Smooth muscle cell (in vitro differentiated cells): ENCODE measurements around the gene HTR7. TPM values are rescaled to one million over a fixed set of nuclear protein-coding genes. Genes with fewer than 3 reads are reported as not detected.

Source experiments
- DNase-seq: peaks from one replicate; lab custom pipeline; 2025; ENCODE audit not compliant: unreplicated experiment; lab: John Stamatoyannopoulos, UW
- H2AFZ ChIP-seq: fragments of 200-600 bp; sonication (generic); 2 replicates; pipeline ENCODE4 v1.6.0; 2016; ENCODE audit warnings: antibody characterized with exemption, low read depth, mild to moderate bottlenecking
- H3F3A ChIP-seq: fragments of 200-600 bp; sonication (generic); 2 replicates; pipeline ENCODE4 v1.6.0; 2017; ENCODE audit warnings: antibody characterized with exemption, low read depth
- H3K27ac ChIP-seq: fragments of 200-600 bp; sonication (generic); 2 replicates; pipeline ENCODE4 v1.5.1; 2016; ENCODE audit warnings: low read depth, mild to moderate bottlenecking
- H3K27me3 ChIP-seq: fragments of 200-600 bp; sonication (generic); 2 replicates; pipeline ENCODE4 v1.6.1; 2016; ENCODE audit warnings: low read depth, mild to moderate bottlenecking
- H3K36me3 ChIP-seq: fragments of 200-600 bp; sonication (generic); 2 replicates; pipeline ENCODE4 v1.5.1; 2016; ENCODE audit warnings: low read depth
- H3K4me1 ChIP-seq: fragments of 200-600 bp; sonication (generic); 2 replicates; pipeline ENCODE4 v1.5.1; 2016; ENCODE audit warnings: low read depth
- H3K4me2 ChIP-seq: fragments of 200-600 bp; sonication (generic); 2 replicates; pipeline ENCODE4 v1.6.0; 2016; ENCODE audit warnings: mild to moderate bottlenecking
- H3K4me3 ChIP-seq: fragments of 200-600 bp; sonication (generic); 2 replicates; pipeline ENCODE4 v1.5.1; 2016; ENCODE audit warnings: mild to moderate bottlenecking
- H3K79me2 ChIP-seq: fragments of 200-600 bp; sonication (generic); 2 replicates; pipeline ENCODE4 v1.6.0; 2016; ENCODE audit warnings: low read depth, mild to moderate bottlenecking
- H3K9ac ChIP-seq: fragments of 200-600 bp; sonication (generic); 2 replicates; pipeline ENCODE4 v1.6.0; 2016; ENCODE audit warnings: low read depth
- H3K9me3 ChIP-seq: fragments of 200-600 bp; sonication (generic); replicated peaks from 2 replicates; pipeline ENCODE4 v1.5.1; 2016; ENCODE audit warnings: low read depth
- H4K20me1 ChIP-seq: fragments of 200-600 bp; sonication (generic); 2 replicates; pipeline ENCODE4 v1.6.0; 2016; ENCODE audit warnings: low read depth
- WGBS: methylation state at CpG from one replicate; pipeline ENCODE4 v1.1.7; 2016; ENCODE audit warnings: low lambda C conversion rate; 5-methylcytosine and 5-hydroxymethylcytosine counted together
- polyA plus RNA-seq: library from polyadenylated mRNA; unstranded; fragments of >200 nt; fragmentation: Nextera tagmentation; extraction: Ambion mirVana; gene quantifications from 2 replicates; pipeline ENCODE4 v1.2.1, GENCODE V29; 2016
- total RNA-seq: library from RNA; depleted of rRNA; stranded (reverse); fragments of >200 nt; gene quantifications from 2 replicates; pipeline ENCODE4 v1.2.3, GENCODE V29; 2014
- TF ChIP-seq, protein P1 (sequence below): fragments of 200-600 bp; sonication (generic); IDR thresholded peaks from 2 replicates; pipeline ENCODE4 v1.5.1; 2017; ENCODE audit warnings: borderline replicate concordance, mild to moderate bottlenecking, antibody characterized with exemption; ENCODE audit not compliant: insufficient read depth, poor library complexity, severe bottlenecking

Gene HTR7
- total and polyA plus RNA-seq, 2 experiments from 2014 or later: 3.7 to 10.7 TPM

DNA sequence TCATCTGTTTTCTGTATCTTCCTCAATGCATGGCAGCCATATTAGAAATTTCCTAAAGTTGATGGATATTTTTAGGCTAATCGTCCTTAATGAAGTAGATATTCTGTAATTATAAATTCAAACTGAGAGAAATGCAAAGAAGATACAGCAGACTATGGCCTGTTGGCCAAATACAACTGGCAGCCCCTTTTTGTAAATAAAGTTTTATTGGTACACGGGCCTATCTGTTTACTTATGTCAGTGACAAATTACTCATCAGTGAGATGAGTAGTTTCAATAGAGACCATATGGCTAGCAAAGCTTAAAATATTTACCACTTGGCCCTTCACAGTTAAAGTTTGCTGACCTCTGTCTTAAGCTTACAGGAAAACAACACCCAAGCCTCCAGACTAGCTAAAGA, 112.3 kb downstream of the HTR7 start:
- Histone ChIP-seq H3K4me2 (no peak overlapping the region), H3K27me3 (no peaks in the 10 kb centered on the region), H3K4me1 (no peaks in the 10 kb centered on the region), H3K9me3 (no peaks in the 10 kb centered on the region), H3K79me2 (no peaks in the 10 kb centered on the region), H3F3A (no peaks in the 10 kb centered on the region), H3K9ac (no peak overlapping the region), H3K36me3 (no peaks in the 10 kb centered on the region), H3K27ac (no peak overlapping the region), H4K20me1 (no peaks in the 10 kb centered on the region), H2AFZ (no peak overlapping the region), H3K4me3 (no peak overlapping the region)
- TF ChIP-seq, protein P1, sequence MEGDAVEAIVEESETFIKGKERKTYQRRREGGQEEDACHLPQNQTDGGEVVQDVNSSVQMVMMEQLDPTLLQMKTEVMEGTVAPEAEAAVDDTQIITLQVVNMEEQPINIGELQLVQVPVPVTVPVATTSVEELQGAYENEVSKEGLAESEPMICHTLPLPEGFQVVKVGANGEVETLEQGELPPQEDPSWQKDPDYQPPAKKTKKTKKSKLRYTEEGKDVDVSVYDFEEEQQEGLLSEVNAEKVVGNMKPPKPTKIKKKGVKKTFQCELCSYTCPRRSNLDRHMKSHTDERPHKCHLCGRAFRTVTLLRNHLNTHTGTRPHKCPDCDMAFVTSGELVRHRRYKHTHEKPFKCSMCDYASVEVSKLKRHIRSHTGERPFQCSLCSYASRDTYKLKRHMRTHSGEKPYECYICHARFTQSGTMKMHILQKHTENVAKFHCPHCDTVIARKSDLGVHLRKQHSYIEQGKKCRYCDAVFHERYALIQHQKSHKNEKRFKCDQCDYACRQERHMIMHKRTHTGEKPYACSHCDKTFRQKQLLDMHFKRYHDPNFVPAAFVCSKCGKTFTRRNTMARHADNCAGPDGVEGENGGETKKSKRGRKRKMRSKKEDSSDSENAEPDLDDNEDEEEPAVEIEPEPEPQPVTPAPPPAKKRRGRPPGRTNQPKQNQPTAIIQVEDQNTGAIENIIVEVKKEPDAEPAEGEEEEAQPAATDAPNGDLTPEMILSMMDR: no peak
- WGBS: 13% methylated on average over 2 of the region's 2 CpGs
- no peak for DNase-seq

DNA sequence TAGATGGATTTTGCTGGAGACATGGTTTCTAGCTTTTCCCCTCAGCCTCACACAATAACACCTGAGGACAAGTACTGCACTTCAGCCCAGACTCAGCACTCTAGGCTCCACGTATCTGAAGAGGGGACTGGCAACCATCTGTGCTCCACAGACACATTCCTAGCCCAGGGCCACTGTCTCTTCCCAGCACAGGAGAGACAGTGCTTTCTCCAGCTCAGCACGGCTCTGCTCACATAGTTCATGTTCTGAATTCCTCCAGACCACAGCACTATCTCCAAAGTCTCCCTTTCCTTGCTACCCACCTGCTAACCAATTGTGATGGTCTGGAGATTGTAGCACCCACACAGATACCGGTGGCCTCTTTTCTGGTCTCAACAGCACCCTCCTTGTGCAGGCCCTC, 114.5 kb downstream of the HTR7 start:
- Histone ChIP-seq H3K4me2 (peak overlapping the region; percentile 20), H3F3A (no peaks in the 10 kb centered on the region), H4K20me1 (no peaks in the 10 kb centered on the region), H2AFZ (no peak overlapping the region), H3K9me3 (no peaks in the 10 kb centered on the region), H3K79me2 (no peaks in the 10 kb centered on the region), H3K36me3 (no peaks in the 10 kb centered on the region), H3K4me1 (no peaks in the 10 kb centered on the region), H3K27me3 (no peaks in the 10 kb centered on the region), H3K9ac (no peak overlapping the region), H3K27ac (peak overlapping the region; percentile 51), H3K4me3 (no peak overlapping the region)
- 42% methylated on average over 3 of the region's 3 CpGs for WGBS
- TF ChIP-seq, protein P1: no peak
- DNase-seq: no peak

DNA sequence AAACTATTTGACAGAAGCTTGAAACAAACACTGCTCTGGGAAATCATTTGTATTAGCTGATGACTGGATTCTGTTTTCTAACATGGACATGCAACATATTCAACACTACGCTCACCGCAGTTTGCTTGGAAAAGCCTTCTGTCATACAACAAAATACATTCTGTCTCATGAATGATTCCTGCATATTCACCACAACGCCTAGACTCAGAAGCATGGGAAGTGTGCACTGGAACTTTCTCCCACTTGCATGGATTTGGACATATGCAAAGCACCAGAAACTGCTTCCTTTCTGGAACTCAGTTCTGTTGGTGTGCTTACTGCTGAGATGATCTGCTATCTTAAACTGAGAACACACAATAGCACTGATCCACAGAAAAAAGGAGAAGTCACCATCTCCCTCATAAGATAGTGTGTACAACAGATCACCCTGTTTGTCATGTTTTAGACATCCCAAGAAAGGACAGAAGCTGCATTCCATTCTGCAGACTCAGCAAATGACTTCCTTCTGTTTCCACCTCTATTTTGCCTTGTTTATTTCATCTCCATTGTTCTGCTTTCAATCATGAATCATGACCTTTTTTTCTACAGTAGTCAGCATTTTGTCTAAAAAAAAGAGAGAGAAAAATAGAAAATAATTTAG, 115.8 kb downstream of the HTR7 start:
- TF ChIP-seq, protein P1: no peak
- Histone ChIP-seq H3K27me3 (no peaks in the 10 kb centered on the region), H2AFZ (no peak overlapping the region), H3F3A (no peaks in the 10 kb centered on the region), H3K9me3 (no peaks in the 10 kb centered on the region), H3K4me1 (no peaks in the 10 kb centered on the region), H3K27ac (peak overlapping the region; percentile 51), H3K4me2 (peak overlapping the region; percentile 16), H3K79me2 (no peaks in the 10 kb centered on the region), H3K9ac (no peak overlapping the region), H3K4me3 (no peak overlapping the region), H3K36me3 (no peaks in the 10 kb centered on the region), H4K20me1 (no peaks in the 10 kb centered on the region)
- DNase-seq: no peak
- WGBS: 78% methylated on average over 3 of the region's 3 CpGs

DNA sequence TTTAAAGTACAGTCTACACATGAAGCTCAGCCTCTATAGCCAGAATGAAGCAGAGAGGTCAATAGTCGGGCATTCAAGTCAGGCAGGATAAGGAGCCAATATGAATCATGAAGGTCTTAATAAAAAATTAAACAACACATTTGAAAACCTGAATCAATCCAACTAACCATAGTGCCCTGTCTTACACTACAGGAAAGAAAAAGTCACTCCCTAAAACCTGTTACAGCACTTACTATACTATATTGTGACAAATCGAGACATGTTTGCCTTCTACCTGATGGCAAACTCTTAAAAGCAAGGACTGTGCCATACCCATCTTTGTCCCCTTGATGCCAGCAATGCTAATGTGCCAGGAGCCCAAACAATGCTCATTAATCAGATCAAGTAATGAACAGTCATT, 117.6 kb downstream of the HTR7 start:
- Histone ChIP-seq H3F3A (no peaks in the 10 kb centered on the region), H3K9me3 (no peaks in the 10 kb centered on the region), H3K27me3 (no peaks in the 10 kb centered on the region), H2AFZ (no peak overlapping the region), H3K9ac (no peak overlapping the region), H3K4me2 (no peak overlapping the region), H3K36me3 (no peaks in the 10 kb centered on the region), H4K20me1 (no peaks in the 10 kb centered on the region), H3K4me1 (no peaks in the 10 kb centered on the region), H3K27ac (no peak overlapping the region), H3K79me2 (no peaks in the 10 kb centered on the region), H3K4me3 (no peak overlapping the region)
- WGBS: 93% methylated on average over 2 of the region's 2 CpGs
- DNase-seq: no peak
- TF ChIP-seq, protein P1: no peak
